H1 (cell line): ENCODE results near the gene ZNF106. TPM values are rescaled to one million over a fixed set of nuclear protein-coding genes. Genes with fewer than 3 reads are reported as not detected.

Experiments used
- ASH2L ChIP-seq: fragments of 200-600, 300-600 bp; sonication (generic); IDR thresholded peaks from one replicate; pipeline ENCODE4 v1.7.1; 2017; ENCODE audit warnings: low read length
- CHD1 ChIP-seq: IDR thresholded peaks from 2 replicates; pipeline ENCODE4 v1.6.1; 2012; ENCODE audit warnings: low read depth, low read length, improper control_type of control experiment
- CTBP2 ChIP-seq: IDR thresholded peaks from 2 replicates; pipeline ENCODE4 v1.7.0; 2011; ENCODE audit warnings: borderline replicate concordance, mild to moderate bottlenecking, moderate library complexity, mixed read lengths, low read length; ENCODE audit not compliant: insufficient read depth, insufficient read length
- EGR1 ChIP-seq: IDR thresholded peaks from 2 replicates; pipeline ENCODE4 v1.6.1; 2011; ENCODE audit warnings: low read depth, low read length, borderline replicate concordance
- HDAC2 ChIP-seq, 2 experiments: fragments of 300-600 bp in 1 of 2; sonication (generic) in 1 of 2; IDR thresholded peaks; 2 replicates each; pipeline ENCODE4 v1.6.1; 2011 to 2012; ENCODE audit warnings: low read depth in 2 of 2, low read length in 2 of 2, mild to moderate bottlenecking in 2 of 2, moderate library complexity in 2 of 2, borderline replicate concordance in 1 of 2, inconsistent platforms in 1 of 2
- JUND ChIP-seq: IDR thresholded peaks from 2 replicates; pipeline ENCODE4 v1.6.1; 2011; ENCODE audit warnings: mild to moderate bottlenecking, improper control_type of control experiment, low read length
- KDM5A ChIP-seq: fragments of 200-600 bp; IDR thresholded peaks from 2 replicates; pipeline ENCODE4 v1.7.1; 2012; ENCODE audit warnings: mild to moderate bottlenecking, low read length, inconsistent platforms, mixed read lengths
- PHF8 ChIP-seq: fragments of 200-600 bp; sonication (generic); conservative IDR thresholded peaks from 2 replicates; pipeline ENCODE4 v1.7.1; 2012; ENCODE audit warnings: low read depth, mild to moderate bottlenecking, inconsistent platforms, low read length, moderate library complexity
- POLR2AphosphoS5 ChIP-seq: IDR thresholded peaks from 2 replicates; pipeline ENCODE4 v1.6.1; 2011; ENCODE audit warnings: low read depth, low read length
- RBBP5 ChIP-seq: IDR thresholded peaks from 2 replicates; pipeline ENCODE4 v1.7.1; 2012; ENCODE audit warnings: low read depth, mild to moderate bottlenecking, inconsistent platforms, low read length, moderate library complexity, borderline replicate concordance
- SIN3A ChIP-seq, 2 experiments: IDR thresholded peaks in 1 of 2; conservative IDR thresholded peaks in 1 of 2; 2 replicates each; pipeline ENCODE4 v1.6.1; 2011 to 2012; ENCODE audit warnings: low read length in 2 of 2, improper control_type of control experiment in 1 of 2, low read depth in 1 of 2, mild to moderate bottlenecking in 1 of 2
- SIX5 ChIP-seq: IDR thresholded peaks from 2 replicates; pipeline ENCODE4 v1.6.1; 2011; ENCODE audit warnings: mild to moderate bottlenecking, low read depth, low read length
- TAF1 ChIP-seq: IDR thresholded peaks from 2 replicates; pipeline ENCODE4 v1.6.1; 2011; ENCODE audit warnings: mild to moderate bottlenecking, low read depth, low read length
- TBP ChIP-seq: IDR thresholded peaks from 2 replicates; pipeline ENCODE4 v1.6.1; 2011; ENCODE audit warnings: low read depth, low read length, improper control_type of control experiment
- TEAD4 ChIP-seq: IDR thresholded peaks from 2 replicates; pipeline ENCODE4 v1.6.1; 2012; ENCODE audit warnings: low read depth, low read length, inconsistent platforms, mixed read lengths
- YY1 ChIP-seq: IDR thresholded peaks from 2 replicates; pipeline ENCODE4 v1.6.1; 2011; ENCODE audit warnings: low read depth, mild to moderate bottlenecking, low read length
- polyA plus RNA-seq, 7 experiments: library from polyadenylated mRNA; depleted of rRNA in 3 of 7; stranded (reverse) in 5 of 7; unstranded in 2 of 7; fragments of >200 nt in 5 of 7; fragments of 200-250 nt in 2 of 7; gene quantifications; 1 replicate in 5 of 7; 2 replicates in 1 of 7; 4 replicates in 1 of 7; pipeline versions ENCODE4 v1.2.1 to v1.2.3, GENCODE V29; 2011 to 2013; ENCODE audit warnings: missing spikeins in 2 of 7, mixed read lengths in 2 of 7
- total RNA-seq: library from RNA; stranded (reverse); fragmentation: NEBNext Ultra II Directional; extraction: Animal tissue kit (Norgen Biotek cat#: 25700); gene quantifications from 2 replicates; pipeline ENCODE4 v1.2.1, GENCODE V29; 2021
- TF ChIP-seq, protein P1 (sequence below): IDR thresholded peaks from 2 replicates; pipeline ENCODE4 v1.6.1; 2012; ENCODE audit warnings: low read length, inconsistent platforms

ZNF106 gene
- total and polyA plus RNA-seq, 2 of the 8 experiments (the other 6 are each of a cell fraction or from before 2014, with no cell fraction given) = 18.2 to 62.0 TPM

DNA sequence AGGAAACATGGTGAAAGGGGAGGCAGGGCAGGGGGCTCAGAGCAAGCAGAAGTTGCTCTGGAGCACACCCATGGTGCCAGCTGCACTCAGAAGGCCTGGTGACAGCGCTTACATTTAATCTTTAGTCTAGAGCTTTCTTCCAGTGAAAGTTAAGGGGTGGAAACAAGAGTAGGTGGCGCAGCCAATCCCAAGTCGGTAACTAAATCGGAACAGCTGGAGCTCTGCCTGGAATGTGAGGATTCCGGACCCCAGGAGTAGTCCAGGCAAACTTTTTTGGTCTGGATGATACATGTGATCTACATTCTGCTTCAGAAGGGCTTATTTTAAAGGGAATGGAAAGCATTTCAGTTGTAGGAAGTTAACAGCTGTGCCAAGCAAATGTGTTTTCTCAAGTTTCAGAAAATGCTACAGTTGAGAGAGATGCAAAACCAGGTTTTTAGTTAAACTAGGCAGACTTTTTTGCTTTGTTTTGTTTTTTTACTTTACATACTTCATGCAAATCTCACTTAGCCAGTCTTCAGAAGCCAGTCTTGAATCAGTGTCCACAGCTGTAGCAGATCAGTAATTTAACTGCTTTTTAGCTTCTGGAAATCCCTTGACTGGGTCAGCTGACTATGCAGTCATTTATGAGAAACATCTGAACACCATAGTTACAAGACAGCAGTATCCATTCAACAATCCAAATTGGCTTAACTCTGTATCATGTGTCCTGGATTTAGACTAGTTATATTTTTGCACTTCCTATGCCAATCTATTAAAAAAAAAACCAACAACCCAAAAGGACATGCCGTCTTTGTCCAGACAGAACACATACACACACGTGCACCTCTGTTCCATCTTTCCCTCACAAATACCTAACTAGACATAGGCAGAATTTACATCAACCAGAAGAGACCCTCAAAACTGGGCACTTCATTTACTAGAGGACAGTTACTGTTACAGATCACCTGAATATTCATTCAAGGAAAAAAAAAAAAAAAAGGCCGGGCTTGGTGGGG, 33.2 kb downstream of the ZNF106 start (continued):
- TF ChIP-seq, protein P1, sequence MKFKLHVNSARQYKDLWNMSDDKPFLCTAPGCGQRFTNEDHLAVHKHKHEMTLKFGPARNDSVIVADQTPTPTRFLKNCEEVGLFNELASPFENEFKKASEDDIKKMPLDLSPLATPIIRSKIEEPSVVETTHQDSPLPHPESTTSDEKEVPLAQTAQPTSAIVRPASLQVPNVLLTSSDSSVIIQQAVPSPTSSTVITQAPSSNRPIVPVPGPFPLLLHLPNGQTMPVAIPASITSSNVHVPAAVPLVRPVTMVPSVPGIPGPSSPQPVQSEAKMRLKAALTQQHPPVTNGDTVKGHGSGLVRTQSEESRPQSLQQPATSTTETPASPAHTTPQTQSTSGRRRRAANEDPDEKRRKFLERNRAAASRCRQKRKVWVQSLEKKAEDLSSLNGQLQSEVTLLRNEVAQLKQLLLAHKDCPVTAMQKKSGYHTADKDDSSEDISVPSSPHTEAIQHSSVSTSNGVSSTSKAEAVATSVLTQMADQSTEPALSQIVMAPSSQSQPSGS = no peak
- TF ChIP-seq RBBP5 (0 out of 2 replicates have a peak, but pooled peaks have one; percentile 44), TAF1 (0 out of 2 replicates have a peak, but pooled peaks have one; percentile 50), ASH2L (peak; percentile 80), HDAC2 (IDR thresholded peaks at IDR 0.05; ENCODE audit: borderline replicate concordance in 1 of 2, low read depth in 2 of 2, low read length in 2 of 2) (0 out of 4 replicates have a peak, but pooled peaks of 1 of the 2 experiments have one; percentile 31), KDM5A (no peak), SIN3A (conservative IDR thresholded peaks at IDR 0.05 in 1 of 2, IDR thresholded peaks at IDR 0.05 in 1 of 2; ENCODE audit: low read depth in 1 of 2, low read length in 2 of 2) (peak; percentile 73 to 95; a peak in 2 of 4 replicates), TBP (peak; percentile 65), TEAD4 (peak; percentile 99), CTBP2 (no peak), PHF8 (no peak), YY1 (0 out of 2 replicates have a peak, but pooled peaks have one; percentile 9), EGR1 (no peak), POLR2AphosphoS5 (0 out of 2 replicates have a peak, but pooled peaks have one; percentile 44), SIX5 (no peak), JUND (0 out of 2 replicates have a peak, but pooled peaks have one; percentile 2), CHD1 (no peak)
